Subcutaneous adipose tissue (tissue), 4 donors: ENCODE measurements around the gene ANGPT4. TPM values are rescaled to one million over a fixed set of nuclear protein-coding genes. Genes with fewer than 3 reads are reported as not detected.

Experiments
- CTCF ChIP-seq: fragments of 450-650 bp; IDR thresholded peaks from one replicate; pipeline ENCODE4 v1.5.1; 2016; ENCODE audit warnings: low read depth, mild to moderate bottlenecking, control low read depth, antibody characterized with exemption, moderate library complexity
- total RNA-seq, 4 donors: library from RNA; depleted of rRNA; stranded (reverse); fragments of >200 nt; gene quantifications; one replicate each; pipeline ENCODE4 v1.1.0, GENCODE V29; 2016

The ANGPT4 gene
- total RNA-seq, 4 donors from 2014 or later: 2.3 to 106 (median 8.7) TPM

- no peak for TF ChIP-seq CTCF
Measured at GRCh38 chr20:879626-880025, 36.5 kb downstream of the ANGPT4 start.

- no peak for TF ChIP-seq CTCF
Measured at GRCh38 chr20:878511-879307, 37.4 kb downstream of the ANGPT4 start.

GRCh38 chr20:877814-878213 lies 38.3 kb downstream of the ANGPT4 start:
- TF ChIP-seq CTCF: no peak

GRCh38 chr20:875115-875514 lies 41.0 kb downstream of the ANGPT4 start:
- no peak for TF ChIP-seq CTCF

GRCh38 chr20:873875-874607 lies 42.1 kb downstream of the ANGPT4 start:
- no peak for TF ChIP-seq CTCF

GRCh38 chr20:872855-873520 lies 43.1 kb downstream of the ANGPT4 start:
- no peak for TF ChIP-seq CTCF

- no peak for TF ChIP-seq CTCF
Measured at GRCh38 chr20:871948-872347, 44.2 kb downstream of the ANGPT4 start.
